Activated naive CD4-positive, alpha-beta T cell treated with anti-CD3 and anti-CD28 coated beads for 36 hours (primary cell): Measurements from ENCODE around the gene PIK3C2G. TPM values are rescaled to one million over a fixed set of nuclear protein-coding genes. Genes with fewer than 3 reads are reported as not detected.

Source experiments
- CTCF ChIA-PET: fragments of 350-600 bp; sonication (Branson Sonifier 250); formaldehyde crosslinking; loops from one replicate; lab custom pipeline; 2021; ENCODE audit warnings: antibody characterized with exemption; lab: Charles Lee
- DNase-seq: peaks from one replicate; pipeline ENCODE4 v3.0.0-alpha.2; 2020
- H3K27ac Mint-ChIP-seq: one replicate; pipeline ENCODE4 v1.8.0; 2021; ENCODE audit warnings: mild to moderate bottlenecking, mixed read lengths
- H3K27me3 Mint-ChIP-seq: one replicate; pipeline ENCODE4 v1.8.0; 2021; ENCODE audit warnings: low read depth, mixed read lengths
- H3K36me3 Mint-ChIP-seq: one replicate; pipeline ENCODE4 v1.8.0; 2021; ENCODE audit warnings: low read depth, mixed read lengths
- H3K4me1 Mint-ChIP-seq: one replicate; pipeline ENCODE4 v1.8.0; 2021; ENCODE audit warnings: low read depth, mixed read lengths
- H3K4me3 Mint-ChIP-seq: one replicate; pipeline ENCODE4 v1.8.0; 2021; ENCODE audit warnings: mild to moderate bottlenecking, moderate library complexity, mixed read lengths
- H3K9me3 Mint-ChIP-seq: one replicate; pipeline ENCODE4 v1.8.0; 2021; ENCODE audit warnings: mixed read lengths
- intact Hi-C: fragments of 100-400 bp; cut with micrococcal nuclease; formaldehyde crosslinking; loops from one replicate; pipeline ENCODE4 v1.15.1; 2023
- total RNA-seq, 2 experiments: library from RNA; stranded (reverse); gene quantifications; one replicate each; pipeline ENCODE4 v1.2.3, GENCODE V29; 2021

Gene PIK3C2G
- total RNA-seq, 2 experiments from 2014 or later, result not detected

DNA sequence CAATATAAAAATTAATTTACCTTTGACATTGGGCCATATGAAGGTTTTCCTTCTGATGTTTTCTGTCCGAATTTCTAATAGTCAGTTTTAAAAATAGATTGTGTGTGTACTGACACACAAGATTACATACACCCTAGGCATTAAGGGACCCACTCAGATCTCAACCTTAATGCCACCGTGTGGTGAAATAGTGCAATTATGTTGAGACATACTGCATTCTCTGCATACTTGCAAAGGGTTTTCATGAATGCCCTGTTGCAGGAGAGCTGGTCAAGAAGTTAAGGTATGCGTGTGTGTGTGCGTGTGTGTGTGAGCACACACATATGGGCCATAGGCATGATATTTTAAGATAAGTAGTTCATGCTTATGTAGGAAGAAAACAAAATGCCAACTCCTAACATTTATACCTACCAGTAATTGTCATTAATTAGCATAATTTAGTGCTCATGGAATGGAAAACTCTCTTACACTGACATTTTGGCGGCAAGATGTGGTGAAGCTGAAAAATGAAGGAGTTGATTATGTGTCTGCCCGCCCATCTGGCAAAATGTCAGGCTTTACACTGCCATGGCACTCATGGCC, 58.8 kb downstream of the PIK3C2G start:
- Mint-ChIP-seq H3K27ac (no peak overlapping the region), H3K4me3 (no peak overlapping the region), H3K4me1 (no peaks in the 10 kb centered on the region), H3K36me3 (no peaks in the 10 kb centered on the region), H3K9me3 (no peaks in the 10 kb centered on the region), H3K27me3 (no peaks in the 10 kb centered on the region)
- CTCF ChIA-PET, result interaction anchor here (0.7 to 1.4 kb wide), 2 partner anchors 70 to 81 kb away, joined by 3 read pairs; no protein-coding TSS in a partner anchor
- intact Hi-C loops, result no loop called here
- DNase-seq, result no peak

DNA sequence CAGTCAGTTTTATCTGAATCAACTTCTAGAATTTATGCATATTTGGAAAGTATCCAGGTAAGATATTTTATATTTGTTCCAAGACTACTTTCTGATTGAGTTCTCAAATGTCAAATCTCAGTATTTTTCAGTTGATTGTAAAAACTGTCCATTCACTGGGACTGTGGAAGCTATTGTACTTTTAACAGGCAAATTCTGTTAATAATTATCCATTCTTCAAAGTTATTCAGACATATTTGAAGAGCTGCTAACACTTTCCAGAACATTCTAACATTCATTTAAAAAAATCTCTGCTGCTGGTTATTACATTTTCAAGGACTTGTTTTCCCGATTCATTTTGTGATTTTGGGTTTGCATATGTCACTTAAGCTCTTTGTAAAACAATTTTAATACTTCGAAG, 59.7 kb downstream of the PIK3C2G start:
- DNase-seq, result no peak
- H3K4me3 Mint-ChIP-seq, result no peak overlapping the region
- H3K4me1 Mint-ChIP-seq, result no peaks in the 10 kb centered on the region
- H3K27ac Mint-ChIP-seq, result no peak overlapping the region
- intact Hi-C loops, result no loop called here
- CTCF ChIA-PET, result interaction anchor here (0.7 kb wide), 1 partner anchor 80 kb away, joined by 3 read pairs; no protein-coding TSS in a partner anchor
- no peaks in the 10 kb centered on the region for H3K27me3 Mint-ChIP-seq
- no peaks in the 10 kb centered on the region for H3K9me3 Mint-ChIP-seq
- no peaks in the 10 kb centered on the region for H3K36me3 Mint-ChIP-seq

DNA sequence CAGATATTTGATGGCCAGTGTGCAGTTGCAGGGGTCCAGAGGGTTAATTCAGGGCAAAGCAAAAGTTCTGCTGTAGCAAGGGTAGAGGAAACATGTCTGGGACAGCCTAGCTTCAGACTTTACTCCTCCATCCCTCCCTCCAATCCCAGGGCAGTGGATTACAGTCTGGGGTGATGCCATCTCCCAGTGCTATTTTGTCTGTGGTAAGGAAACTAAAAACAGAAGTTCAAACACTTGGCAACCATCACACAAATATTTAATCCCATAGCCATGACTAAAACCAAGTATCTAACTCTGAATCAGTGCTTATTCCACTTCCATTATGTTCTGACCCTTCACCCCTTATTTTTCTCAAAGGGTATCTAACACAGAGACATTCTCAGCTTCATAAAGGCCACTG, 61.8 kb downstream of the PIK3C2G start:
- H3K4me3 Mint-ChIP-seq, result no peak overlapping the region
- CTCF ChIA-PET, result no interaction called here
- H3K27ac Mint-ChIP-seq, result no peak overlapping the region
- no peaks in the 10 kb centered on the region for H3K4me1 Mint-ChIP-seq
- intact Hi-C loops, result no loop called here
- no peak for DNase-seq
- H3K36me3 Mint-ChIP-seq, result no peaks in the 10 kb centered on the region
- peaks cover 2% of the 10 kb centered on the region for H3K9me3 Mint-ChIP-seq
- H3K27me3 Mint-ChIP-seq, result no peaks in the 10 kb centered on the region

DNA sequence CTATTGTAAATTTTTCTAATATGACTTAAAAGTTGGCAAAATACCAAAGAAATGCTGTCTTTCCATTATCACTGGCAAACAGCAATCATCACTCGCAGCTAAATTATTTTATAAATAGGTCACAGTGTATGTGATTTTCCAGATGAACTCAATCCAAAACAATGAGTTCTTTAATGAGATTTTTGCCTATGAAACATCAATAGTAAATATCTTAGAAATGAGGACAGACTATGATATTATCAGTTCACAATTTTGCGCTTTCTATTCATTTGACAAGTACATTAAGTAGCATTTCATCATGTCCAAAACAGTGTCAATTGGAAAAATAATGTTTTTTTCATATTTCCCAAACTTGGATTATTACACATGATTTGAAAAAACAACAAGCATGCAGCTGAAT, 65.7 kb downstream of the PIK3C2G start:
- CTCF ChIA-PET, result no interaction called here
- peaks cover 2% of the 10 kb centered on the region for H3K9me3 Mint-ChIP-seq

DNA sequence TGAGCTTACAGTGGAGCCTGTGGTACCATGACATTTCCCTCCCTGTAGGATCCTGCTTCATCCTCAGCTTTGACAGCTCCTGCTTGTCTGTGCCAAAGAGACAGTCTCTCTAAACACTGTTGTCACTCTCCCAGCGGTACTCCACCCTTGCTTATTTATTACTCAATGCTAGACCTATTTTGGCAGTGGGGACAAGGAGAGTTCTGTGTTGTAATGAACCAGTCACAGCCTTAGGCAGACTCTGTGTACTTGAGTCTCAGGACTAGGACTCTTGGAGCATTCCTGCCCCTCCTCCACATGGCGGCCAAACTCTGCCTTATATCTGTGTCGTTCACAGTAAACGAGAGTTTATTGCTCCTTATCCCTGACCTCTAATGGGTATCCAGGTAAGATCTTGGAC, 70.9 kb downstream of the PIK3C2G start:
- intact Hi-C loops, result no loop called here
- peaks cover 2% of the 10 kb centered on the region for H3K9me3 Mint-ChIP-seq
- no peak overlapping the region for H3K27ac Mint-ChIP-seq
- no peak overlapping the region for H3K4me3 Mint-ChIP-seq
- no peaks in the 10 kb centered on the region for H3K4me1 Mint-ChIP-seq
- no peak for DNase-seq
- H3K27me3 Mint-ChIP-seq, result no peaks in the 10 kb centered on the region
- CTCF ChIA-PET, result no interaction called here
- no peaks in the 10 kb centered on the region for H3K36me3 Mint-ChIP-seq

More for the DNA sequence above, 65.7 kb downstream of the PIK3C2G start:
- Mint-ChIP-seq H3K27ac (no peak overlapping the region), H3K4me1 (no peaks in the 10 kb centered on the region), H3K27me3 (no peaks in the 10 kb centered on the region), H3K4me3 (no peak overlapping the region), H3K36me3 (no peaks in the 10 kb centered on the region)
- intact Hi-C loops, result no loop called here
- no peak for DNase-seq

DNA sequence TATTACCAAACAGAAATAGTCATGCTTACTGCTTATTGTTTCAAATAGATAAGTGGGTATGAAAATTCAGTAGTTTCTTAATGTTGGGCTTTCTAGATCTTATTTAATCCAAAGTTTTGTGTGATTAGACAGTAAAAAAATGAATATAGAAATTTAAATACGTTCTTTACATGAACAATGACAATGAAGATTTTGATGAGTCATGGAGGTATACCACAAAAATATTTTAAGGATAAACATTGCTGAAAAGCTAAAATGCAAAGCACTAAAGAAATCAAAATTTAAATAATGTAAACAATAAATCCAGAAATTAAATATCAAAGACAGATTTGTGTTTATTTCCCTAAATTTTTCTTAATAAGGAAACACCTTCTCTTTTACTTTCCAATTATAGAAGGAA, 78.3 kb downstream of the PIK3C2G start:
- Mint-ChIP-seq H3K36me3 (no peaks in the 10 kb centered on the region), H3K9me3 (peaks cover 4% of the 10 kb centered on the region), H3K27ac (no peak overlapping the region), H3K4me3 (no peak overlapping the region), H3K27me3 (no peaks in the 10 kb centered on the region), H3K4me1 (no peaks in the 10 kb centered on the region)
- DNase-seq, result no peak
- intact Hi-C loops, result no loop called here
- CTCF ChIA-PET, result interaction anchor here (0.6 kb wide), 1 partner anchor 163 kb away, joined by 3 read pairs; no protein-coding TSS in a partner anchor

DNA sequence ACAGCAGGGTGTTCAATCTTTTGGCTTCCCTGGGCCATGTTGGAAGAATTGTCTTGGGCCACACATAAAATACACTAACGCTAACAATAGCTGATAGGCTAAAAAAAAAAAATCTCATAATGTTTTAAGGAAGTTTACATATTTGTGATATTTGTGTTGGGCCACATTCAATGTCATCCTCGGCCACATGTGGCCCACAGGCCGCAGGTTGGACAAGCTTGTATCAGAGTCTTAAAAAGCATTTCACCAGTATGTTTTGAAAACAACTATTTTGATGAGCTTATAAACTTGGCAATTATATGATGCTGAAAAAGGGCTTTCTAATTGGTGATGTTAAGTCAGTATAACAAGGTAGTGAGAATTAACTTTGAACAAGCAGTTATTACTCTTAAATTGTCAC, 78.9 kb downstream of the PIK3C2G start:
- intact Hi-C loops, result no loop called here
- Mint-ChIP-seq H3K9me3 (peaks cover 4% of the 10 kb centered on the region), H3K36me3 (no peaks in the 10 kb centered on the region), H3K27me3 (no peaks in the 10 kb centered on the region), H3K27ac (no peak overlapping the region), H3K4me1 (no peaks in the 10 kb centered on the region), H3K4me3 (no peak overlapping the region)
- DNase-seq, result no peak
- CTCF ChIA-PET, result interaction anchor here (0.6 kb wide), 1 partner anchor 163 kb away, joined by 3 read pairs; no protein-coding TSS in a partner anchor

DNA sequence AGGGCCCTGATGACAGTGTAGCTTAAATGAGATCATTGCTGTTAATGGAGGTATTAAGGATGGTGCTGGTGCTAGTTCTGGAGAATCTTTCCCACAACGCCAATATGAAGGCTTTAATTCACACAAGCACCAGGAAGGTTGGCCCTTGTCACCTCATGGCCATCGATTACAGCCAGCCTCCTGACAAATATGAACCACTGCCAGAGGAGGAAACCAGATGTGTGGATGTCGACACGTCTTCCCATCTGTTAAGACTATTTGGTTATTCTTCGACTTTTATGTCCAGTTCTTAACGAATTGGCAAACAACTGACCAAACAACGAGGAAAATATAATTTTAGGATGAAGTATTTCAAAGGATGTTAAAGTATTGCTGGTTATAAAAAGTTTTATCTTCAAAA, 79.5 kb downstream of the PIK3C2G start:
- Mint-ChIP-seq H3K27ac (no peak overlapping the region), H3K4me1 (no peaks in the 10 kb centered on the region), H3K9me3 (peaks cover 4% of the 10 kb centered on the region), H3K36me3 (no peaks in the 10 kb centered on the region), H3K4me3 (no peak overlapping the region), H3K27me3 (no peaks in the 10 kb centered on the region)
- intact Hi-C loops, result no loop called here
- CTCF ChIA-PET, result no interaction called here
- DNase-seq, result no peak

DNA sequence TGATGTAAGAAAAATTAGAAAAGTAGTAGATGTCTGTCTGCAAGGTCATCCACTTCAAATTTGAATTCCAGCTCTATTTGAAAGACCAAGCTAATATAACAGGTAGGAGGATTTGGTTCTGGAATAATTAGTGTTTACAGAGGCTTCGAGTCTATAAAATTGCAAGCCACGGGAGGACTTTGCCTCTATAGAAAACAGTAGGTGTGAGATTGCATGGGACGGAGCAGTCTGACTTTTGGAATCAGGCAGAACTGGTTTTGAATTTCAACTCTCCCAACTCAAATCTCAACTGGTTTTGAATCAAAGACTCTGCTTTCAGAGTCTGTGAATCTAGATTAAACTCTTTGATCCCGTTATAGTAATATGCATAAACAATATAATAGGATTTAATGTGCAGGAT, 82.4 kb downstream of the PIK3C2G start:
- no peaks in the 10 kb centered on the region for H3K27me3 Mint-ChIP-seq
- DNase-seq, result no peak
- intact Hi-C loops, result no loop called here
- no peak overlapping the region for H3K4me3 Mint-ChIP-seq
- CTCF ChIA-PET, result no interaction called here
- H3K9me3 Mint-ChIP-seq, result peaks cover 7% of the 10 kb centered on the region
- H3K36me3 Mint-ChIP-seq, result no peaks in the 10 kb centered on the region
- no peaks in the 10 kb centered on the region for H3K4me1 Mint-ChIP-seq
- H3K27ac Mint-ChIP-seq, result no peak overlapping the region

DNA sequence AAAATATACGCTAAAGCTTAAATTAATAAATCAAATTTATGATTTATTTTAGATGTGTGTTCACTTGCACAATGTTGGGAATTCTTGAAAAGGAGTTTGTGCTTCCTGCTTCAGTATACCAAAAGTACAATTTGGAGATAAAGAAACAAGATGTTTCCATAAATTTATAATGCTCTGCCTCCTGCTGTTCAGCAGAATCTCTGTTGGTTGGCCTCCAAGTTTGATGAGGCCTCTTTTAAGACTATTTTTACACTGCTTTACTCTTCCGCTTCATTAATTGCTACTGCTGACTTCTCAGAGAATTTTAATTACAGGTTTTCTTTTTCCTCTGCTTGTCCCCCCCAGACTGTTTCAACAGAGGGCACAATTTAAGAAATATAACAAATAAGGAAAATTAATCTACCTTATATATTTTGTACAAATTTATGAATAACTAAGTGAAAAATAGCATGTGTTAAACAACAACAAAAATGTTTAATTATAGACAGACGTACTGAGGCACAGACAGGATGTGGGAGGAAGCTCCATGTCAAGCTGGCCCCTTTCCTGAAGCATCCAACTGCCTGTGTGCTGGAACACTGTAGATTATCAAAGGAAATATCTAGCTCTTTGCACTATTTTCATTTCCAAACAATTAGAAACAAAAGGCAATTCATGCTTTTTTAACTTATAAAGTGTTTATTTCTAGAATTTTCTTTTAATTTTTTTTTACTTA, 83.9 kb downstream of the PIK3C2G start:
- no peaks in the 10 kb centered on the region for H3K27me3 Mint-ChIP-seq
- no peak for DNase-seq
- H3K9me3 Mint-ChIP-seq, result peaks cover 7% of the 10 kb centered on the region
- no peaks in the 10 kb centered on the region for H3K4me1 Mint-ChIP-seq
- no peaks in the 10 kb centered on the region for H3K36me3 Mint-ChIP-seq
- no peak overlapping the region for H3K27ac Mint-ChIP-seq
- no peak overlapping the region for H3K4me3 Mint-ChIP-seq
- CTCF ChIA-PET, result no interaction called here
- intact Hi-C loops, result no loop called here

DNA sequence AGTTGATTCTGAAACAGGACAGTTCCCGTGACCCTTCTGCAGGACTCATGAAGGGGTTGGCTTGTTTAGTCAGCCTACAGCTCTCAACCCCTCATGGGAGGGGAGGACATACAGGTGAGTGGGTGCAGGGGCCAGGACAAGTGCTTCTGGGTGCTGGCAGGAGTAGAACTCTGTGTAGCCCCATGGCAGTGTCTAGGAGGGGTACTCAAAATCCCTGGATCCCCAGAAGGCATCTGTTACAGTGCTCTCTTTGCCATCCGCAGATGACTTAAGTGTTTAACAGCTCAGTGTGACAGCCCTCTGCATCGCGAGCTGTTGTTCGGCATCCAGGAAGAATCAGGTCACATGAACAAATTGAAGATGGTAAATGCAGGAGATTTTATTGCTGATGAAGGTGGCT, 91.0 kb downstream of the PIK3C2G start:
- Mint-ChIP-seq H3K4me1 (no peaks in the 10 kb centered on the region), H3K9me3 (peaks cover 3% of the 10 kb centered on the region), H3K4me3 (no peak overlapping the region), H3K36me3 (no peaks in the 10 kb centered on the region), H3K27me3 (no peaks in the 10 kb centered on the region), H3K27ac (no peak overlapping the region)
- DNase-seq, result no peak
- intact Hi-C loops, result no loop called here
- CTCF ChIA-PET, result no interaction called here

DNA sequence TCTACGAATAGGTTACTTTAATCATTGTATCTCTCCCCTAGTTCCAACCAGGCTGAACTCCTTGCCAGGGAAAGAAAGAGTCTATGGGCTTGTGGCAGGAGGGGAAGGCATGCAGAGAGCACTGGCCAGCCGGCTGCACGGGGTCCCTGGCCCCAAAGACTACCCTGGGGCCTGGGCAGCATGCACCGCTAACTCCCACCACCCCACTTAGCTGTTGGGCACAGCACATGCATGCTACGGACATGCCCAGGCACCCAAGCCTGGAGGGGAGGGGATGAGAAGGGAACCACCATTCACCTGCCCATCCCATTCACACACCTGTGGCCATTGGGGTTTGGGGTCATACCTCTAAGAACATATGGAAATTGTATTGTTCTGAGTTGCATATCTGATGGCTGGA, 94.1 kb downstream of the PIK3C2G start:
- DNase-seq, result no peak
- intact Hi-C loops, result no loop called here
- no peak overlapping the region for H3K4me3 Mint-ChIP-seq
- H3K36me3 Mint-ChIP-seq, result no peaks in the 10 kb centered on the region
- CTCF ChIA-PET, result no interaction called here
- peaks cover 11% of the 10 kb centered on the region for H3K9me3 Mint-ChIP-seq
- H3K4me1 Mint-ChIP-seq, result no peaks in the 10 kb centered on the region
- H3K27ac Mint-ChIP-seq, result no peak overlapping the region
- H3K27me3 Mint-ChIP-seq, result no peaks in the 10 kb centered on the region

DNA sequence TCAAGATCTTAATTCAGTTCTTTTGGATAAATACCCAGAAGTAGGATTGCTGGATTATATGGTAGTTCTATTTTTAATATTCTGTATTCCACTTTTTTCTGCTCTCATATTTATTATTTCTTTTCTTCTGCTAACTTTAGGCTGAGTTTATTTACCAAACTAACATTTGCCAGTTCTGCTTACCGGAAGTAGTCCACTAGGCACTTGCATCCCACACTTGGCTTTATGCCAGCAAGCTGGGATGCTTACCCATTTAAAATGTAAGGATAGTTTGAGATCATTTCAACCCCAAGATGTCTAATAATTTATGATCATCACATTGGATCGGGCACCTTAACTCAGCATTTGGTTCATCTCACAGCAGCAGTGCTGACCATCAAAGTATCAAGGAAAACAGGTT, 96.8 kb downstream of the PIK3C2G start:
- CTCF ChIA-PET, result no interaction called here

More for the DNA sequence above, 96.8 kb downstream of the PIK3C2G start:
- Mint-ChIP-seq H3K4me3 (no peak overlapping the region), H3K36me3 (no peaks in the 10 kb centered on the region), H3K27me3 (no peaks in the 10 kb centered on the region), H3K9me3 (peaks cover 11% of the 10 kb centered on the region), H3K27ac (no peak overlapping the region), H3K4me1 (no peaks in the 10 kb centered on the region)
- intact Hi-C loops, result no loop called here
- DNase-seq, result no peak
